HuH-7.5 (cell line): ENCODE measurements around the gene HOXD11.

Experiments
- DNase-seq: peaks from one replicate; pipeline ENCODE4 v3.0.0; 2011; ENCODE audit warnings: low spot score

HOXD11 gene

GRCh38 chr2:176105730-176106580, 1.1 kb upstream of the HOXD11 start:
- DNase-seq = no peak

- no peak for DNase-seq
These were observed 676 bp downstream of the HOXD11 start for GRCh38 chr2:176107731-176108181.

DNA sequence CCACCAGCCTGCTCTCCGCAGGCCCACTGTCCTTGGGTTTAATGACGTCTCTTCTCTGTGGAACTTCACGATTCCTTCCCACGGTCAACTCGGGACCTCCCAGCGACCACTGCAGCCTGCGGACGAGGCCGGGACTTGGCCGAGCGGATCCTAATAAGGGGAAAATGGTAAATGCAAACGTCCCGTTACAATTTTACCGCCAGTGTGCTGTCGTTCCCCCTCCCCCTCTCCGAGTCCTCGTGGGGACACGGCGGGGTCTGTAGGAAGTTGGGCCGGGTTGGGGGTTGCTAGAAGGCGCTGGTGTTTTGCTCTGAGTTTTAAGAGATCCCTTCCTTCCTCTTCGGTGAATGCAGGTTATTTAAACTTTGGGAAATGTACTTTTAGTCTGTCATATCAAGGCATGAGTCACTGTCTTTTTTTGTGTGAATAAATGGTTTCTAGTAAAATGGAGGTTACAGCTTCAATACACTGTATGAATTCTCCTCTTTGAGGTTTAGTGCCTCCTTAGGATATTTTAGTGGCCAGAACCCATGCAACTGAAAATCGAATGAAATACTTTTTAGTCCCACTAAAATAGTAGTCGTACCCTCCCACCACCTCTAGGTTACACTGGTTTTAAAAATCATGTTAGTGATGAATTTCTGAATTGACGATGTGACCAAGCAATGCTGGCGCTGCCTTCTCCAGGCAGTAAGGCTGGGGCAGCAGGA, 2.3 kb downstream of the HOXD11 start:
- no peak for DNase-seq

DNA sequence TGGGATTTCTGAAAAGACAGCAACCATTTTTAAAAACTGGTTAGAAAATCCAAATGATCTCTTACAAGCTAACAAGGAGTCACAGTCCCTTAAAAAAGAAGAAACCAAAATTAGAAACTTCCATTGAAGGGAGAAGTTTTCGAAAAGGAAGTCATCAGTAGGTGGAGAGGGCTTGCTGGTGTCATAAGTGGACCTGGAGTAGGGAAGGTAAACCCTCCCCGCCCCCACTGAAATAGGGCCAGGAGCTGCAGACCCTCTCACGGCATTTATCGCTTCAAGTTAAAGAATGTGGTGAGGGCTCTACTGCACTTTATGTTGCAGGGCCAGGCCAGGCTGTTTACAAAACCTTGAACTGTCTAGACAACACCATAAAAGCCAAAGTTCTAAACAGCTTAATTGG, 2.9 kb downstream of the HOXD11 start:
- no peak for DNase-seq

DNA sequence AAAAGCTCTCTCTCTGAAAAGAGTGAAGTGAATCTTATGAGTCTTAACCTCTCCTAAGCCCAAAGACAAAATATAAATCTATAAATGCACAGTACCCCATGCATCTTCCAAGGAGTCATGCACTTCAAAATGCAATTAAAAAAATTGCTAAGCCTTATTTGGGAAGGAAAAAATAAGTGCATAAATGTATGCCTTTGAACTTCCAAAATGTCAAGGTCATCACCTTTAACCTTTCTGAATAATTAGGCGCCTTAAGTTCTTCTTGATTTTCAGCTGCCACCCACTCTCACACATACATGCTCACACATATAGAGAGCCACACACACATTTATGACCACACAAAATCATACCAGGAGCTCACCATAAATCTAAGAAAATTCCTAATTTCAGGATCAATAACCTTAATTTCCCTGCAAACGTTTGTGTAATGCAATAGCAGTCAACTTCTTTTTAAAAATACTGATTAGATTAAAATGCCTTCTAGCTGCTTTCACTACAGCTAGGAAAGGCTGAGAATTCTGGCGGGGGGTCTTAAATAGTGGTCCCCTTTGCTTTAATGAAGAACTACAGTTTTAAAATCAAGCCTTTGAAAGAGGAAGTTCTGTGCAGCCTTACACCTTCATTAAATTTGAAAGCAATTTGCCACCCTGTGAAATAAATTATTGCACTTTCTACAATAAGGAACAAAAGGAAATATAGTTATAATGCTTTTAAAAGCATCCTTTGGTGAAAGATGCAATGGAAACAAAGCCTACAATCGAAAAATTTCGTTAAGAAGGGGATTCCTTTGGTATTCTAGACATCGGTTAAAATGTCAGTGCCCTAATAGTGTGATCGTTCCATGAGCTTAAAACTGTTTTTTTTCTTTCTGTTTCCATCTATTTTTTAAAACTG, 3.6 kb downstream of the HOXD11 start:
- DNase-seq = no peak

GRCh38 chr2:176111309-176111663, 4.2 kb downstream of the HOXD11 start:
- DNase-seq = peak; percentile 95

- no peak for DNase-seq
These were observed 4.8 kb downstream of the HOXD11 start for GRCh38 chr2:176111846-176112374.

GRCh38 chr2:176112375-176113302, 5.6 kb downstream of the HOXD11 start:
- DNase-seq = no peak

- DNase-seq = no peak
These were observed 7.2 kb downstream of the HOXD11 start for GRCh38 chr2:176114120-176114929.

GRCh38 chr2:176114930-176115625, 8.0 kb downstream of the HOXD11 start:
- no peak for DNase-seq

GRCh38 chr2:176115883-176116813, 9.1 kb downstream of the HOXD11 start, which contains the start of gene HOXD10:
HOXD10 (plus strand) TSS chr2:176116778; CDS start chr2:176116834, 56 bp downstream.
- peak; percentile 94 for DNase-seq

DNA sequence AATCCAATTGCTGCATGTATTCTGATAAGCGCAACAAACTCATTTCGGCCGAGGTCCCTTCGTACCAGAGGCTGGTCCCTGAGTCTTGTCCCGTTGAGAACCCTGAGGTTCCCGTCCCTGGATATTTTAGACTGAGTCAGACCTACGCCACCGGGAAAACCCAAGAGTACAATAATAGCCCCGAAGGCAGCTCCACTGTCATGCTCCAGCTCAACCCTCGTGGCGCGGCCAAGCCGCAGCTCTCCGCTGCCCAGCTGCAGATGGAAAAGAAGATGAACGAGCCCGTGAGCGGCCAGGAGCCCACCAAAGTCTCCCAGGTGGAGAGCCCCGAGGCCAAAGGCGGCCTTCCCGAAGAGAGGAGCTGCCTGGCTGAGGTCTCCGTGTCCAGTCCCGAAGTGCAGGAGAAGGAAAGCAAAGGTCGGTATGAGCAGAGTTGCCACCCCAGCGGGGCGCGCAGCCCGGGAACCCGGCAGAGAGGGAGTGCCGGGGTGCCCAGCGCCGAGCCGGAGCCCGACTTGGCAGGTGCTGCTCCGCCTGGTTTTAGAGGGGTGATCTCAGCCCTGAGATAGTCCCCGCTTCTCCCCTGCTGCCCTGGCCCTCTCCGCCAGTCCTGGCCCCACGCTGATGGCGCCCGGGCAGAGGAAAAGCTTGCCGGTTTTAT, 10.2 kb downstream of the HOXD11 start:
- DNase-seq = no peak

DNA sequence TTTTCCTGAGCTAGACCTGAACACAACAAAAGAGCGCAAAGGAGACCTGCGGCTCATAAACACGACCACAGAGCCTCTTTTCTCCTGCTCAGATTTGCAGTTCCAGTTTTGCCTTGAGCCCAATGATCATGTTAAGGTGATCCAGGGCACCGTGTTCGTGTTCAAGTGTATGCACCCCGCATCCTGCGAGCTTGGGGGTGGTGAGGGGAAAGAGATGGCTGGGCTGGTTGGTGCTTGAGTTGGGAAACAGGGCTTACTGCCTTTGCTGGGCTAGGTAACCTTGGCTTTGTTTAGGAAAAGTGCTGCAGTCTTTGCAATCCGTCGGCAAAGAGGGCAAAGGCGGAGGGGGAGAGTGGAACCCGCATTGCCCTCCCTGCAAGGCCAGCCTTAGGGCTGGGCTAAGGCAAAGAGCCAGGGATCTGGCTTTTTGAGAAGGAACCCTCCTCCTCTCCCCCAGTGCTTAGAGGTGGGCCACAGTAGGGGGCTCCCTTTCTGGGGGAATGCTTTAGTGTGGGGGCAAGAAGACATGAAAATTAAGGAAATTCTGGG, 10.8 kb downstream of the HOXD11 start:
- DNase-seq = no peak

- peak; percentile 80 for DNase-seq
These were observed 11.7 kb downstream of the HOXD11 start for GRCh38 chr2:176118601-176119339.

DNA sequence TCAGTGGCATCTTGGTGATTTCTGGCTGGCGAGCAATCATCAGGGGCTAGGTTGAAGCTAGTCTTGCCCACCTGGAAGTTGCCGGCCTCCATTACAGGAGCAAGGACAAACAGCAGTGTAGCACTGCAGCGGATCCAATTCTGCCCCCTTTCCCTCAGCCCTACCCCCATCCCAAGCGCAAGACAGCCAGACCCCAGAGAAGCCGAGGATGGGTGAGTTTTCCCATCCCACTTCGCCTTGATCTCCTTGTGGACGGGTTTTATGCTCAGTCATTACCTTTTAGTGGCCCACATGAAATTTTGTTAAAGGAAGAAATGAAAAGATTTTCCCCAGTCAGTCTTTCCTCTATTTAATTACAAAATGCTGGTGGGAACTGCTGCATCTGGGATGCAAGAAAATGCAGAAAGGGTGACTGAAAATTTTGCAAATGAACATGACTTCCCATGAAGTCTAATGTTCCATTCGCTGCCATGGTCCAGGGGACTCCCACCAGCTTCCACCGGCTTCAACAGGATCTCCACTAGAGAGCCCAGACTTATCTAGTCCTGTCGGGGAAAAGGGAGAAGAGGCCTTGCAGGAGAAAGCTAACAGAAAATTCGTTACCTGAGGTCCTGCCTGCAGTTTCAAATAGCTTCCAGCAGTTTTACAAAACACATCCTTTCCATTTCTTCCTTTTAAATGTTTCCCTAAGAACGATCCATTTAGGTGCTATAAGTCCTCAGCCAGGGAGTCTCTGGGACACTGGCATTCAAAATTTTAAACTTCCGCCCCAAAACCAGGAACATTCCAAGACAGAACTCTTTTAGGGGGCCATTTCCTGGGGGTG, 13.5 kb downstream of the HOXD11 start:
- DNase-seq = no peak
